IMR-90 (cell line): ENCODE results near the gene CFAP91. TPM values are rescaled to one million over a fixed set of nuclear protein-coding genes. Genes with fewer than 3 reads are reported as not detected.

Source experiments
- ATAC-seq: fragments of 200-7000 bp; cut with Tn5 transposase; 2 replicates; pipeline ENCODE4 v1.9.1; 2020; ENCODE audit warnings: low read depth, mild to moderate bottlenecking, moderate library complexity
- BruUV-seq: library from RNA; stranded (reverse); fragments of 400-500 nt; replicated peaks from 2 replicates; lab custom pipeline; 2021; lab: Mats Ljungman, UMichigan
- CTCF ChIA-PET: fragments of 300-600 bp; formaldehyde crosslinking; extraction: SDS; loops from one replicate; lab custom pipeline; 2021; ENCODE audit warnings: antibody characterized with exemption; lab: Yijun Ruan, JAX
- POLR2A ChIA-PET: fragments of 300-600 bp; sonication (Branson Sonifier 250); formaldehyde crosslinking; loops from one replicate; lab custom pipeline; 2022; ENCODE audit warnings: antibody characterized with exemption; ENCODE audit not compliant: unreplicated experiment; lab: Charles Lee
- DNase-seq: peaks from one replicate; pipeline ENCODE4 v3.0.0; 2013
- H2AFZ ChIP-seq: replicated peaks from 2 replicates; pipeline ENCODE3; 2013; ENCODE audit warnings: low read length, mild to moderate bottlenecking; ENCODE audit not compliant: poor library complexity
- H2AK5ac ChIP-seq: 2 replicates; pipeline ENCODE4 v1.6.1; 2013; ENCODE audit warnings: low read depth, low read length, inconsistent platforms
- H2AK9ac ChIP-seq: replicated peaks from 2 replicates; pipeline ENCODE3; 2013; ENCODE audit warnings: mild to moderate bottlenecking, low read depth, low read length, moderate library complexity; ENCODE audit not compliant: poor library complexity
- H2BK120ac ChIP-seq: 2 replicates; pipeline ENCODE4 v1.6.1; 2013; ENCODE audit warnings: low read depth, low read length, inconsistent platforms
- H2BK15ac ChIP-seq: 3 replicates; pipeline ENCODE4 v1.6.1; 2013; ENCODE audit warnings: low read depth, low read length, inconsistent platforms
- H2BK20ac ChIP-seq: 2 replicates; pipeline ENCODE4 v1.6.1; 2013; ENCODE audit warnings: low read depth, mild to moderate bottlenecking, inconsistent platforms, low read length, moderate library complexity
- H2BK5ac ChIP-seq: 2 replicates; pipeline ENCODE4 v1.6.1; 2013; ENCODE audit warnings: mild to moderate bottlenecking, low read depth, low read length, inconsistent platforms; ENCODE audit not compliant: poor library complexity, severe bottlenecking
- H3K14ac ChIP-seq: replicated peaks from 2 replicates; pipeline ENCODE4 v1.6.1; 2013; ENCODE audit warnings: low read depth, low read length, inconsistent platforms
- H3K18ac ChIP-seq: 2 replicates; pipeline ENCODE4 v1.6.1; 2013; ENCODE audit warnings: low read depth, low read length, control low read depth
- H3K23ac ChIP-seq: 2 replicates; pipeline ENCODE4 v1.6.1; 2013; ENCODE audit warnings: low read depth, low read length, inconsistent platforms
- H3K27ac ChIP-seq: 2 replicates; pipeline ENCODE4 v1.5.1; 2013; ENCODE audit warnings: mild to moderate bottlenecking, control low read depth, low read length; ENCODE audit not compliant: insufficient read depth
- H3K27me3 ChIP-seq: 2 replicates; pipeline ENCODE4 v1.6.1; 2013; ENCODE audit warnings: low read length; ENCODE audit not compliant: control insufficient read depth, insufficient read depth
- H3K36me3 ChIP-seq: 2 replicates; pipeline ENCODE4 v1.6.1; 2013; ENCODE audit warnings: low read length, mixed read lengths; ENCODE audit not compliant: control insufficient read depth, insufficient read depth
- H3K4ac ChIP-seq: 2 replicates; pipeline ENCODE4 v1.6.1; 2013; ENCODE audit warnings: low read depth, low read length, inconsistent platforms
- H3K4me1 ChIP-seq: 2 replicates; pipeline ENCODE4 v1.6.1; 2013; ENCODE audit warnings: low read length, mixed read lengths; ENCODE audit not compliant: control insufficient read depth, insufficient read depth
- H3K4me2 ChIP-seq: 2 replicates; pipeline ENCODE4 v1.6.1; 2013; ENCODE audit warnings: low read depth, mild to moderate bottlenecking, control low read depth, low read length, moderate library complexity
- H3K4me3 ChIP-seq: 2 replicates; pipeline ENCODE4 v1.5.1; 2013; ENCODE audit warnings: low read depth, mild to moderate bottlenecking, control low read depth, low read length, moderate library complexity; ENCODE audit not compliant: insufficient read depth
- H3K56ac ChIP-seq: 2 replicates; pipeline ENCODE4 v1.6.1; 2013; ENCODE audit warnings: low read length, inconsistent platforms; ENCODE audit not compliant: insufficient read depth; ENCODE audit errors: extremely low read depth
- H3K79me1 ChIP-seq, 2 experiments: 2 replicates each; pipeline ENCODE4 v1.6.1; 2013; ENCODE audit warnings: low read length in 2 of 2, inconsistent platforms in 1 of 2, low read depth in 1 of 2
- H3K9ac ChIP-seq: 2 replicates; pipeline ENCODE4 v1.6.1; 2013; ENCODE audit warnings: low read depth, low read length, control low read depth
- H3K9me1 ChIP-seq: 2 replicates; pipeline ENCODE4 v1.6.1; 2013; ENCODE audit warnings: low read length, inconsistent platforms; ENCODE audit not compliant: insufficient read depth
- H3K9me3 ChIP-seq: 2 replicates; pipeline ENCODE4 v1.6.1; 2013; ENCODE audit warnings: low read length; ENCODE audit not compliant: control insufficient read depth, insufficient read depth
- H4K20me1 ChIP-seq: 2 replicates; pipeline ENCODE4 v1.6.1; 2013; ENCODE audit warnings: low read length, inconsistent platforms; ENCODE audit not compliant: insufficient read depth
- H4K5ac ChIP-seq: 2 replicates; pipeline ENCODE4 v1.6.1; 2013; ENCODE audit warnings: mild to moderate bottlenecking, low read depth, low read length, control low read depth
- H4K8ac ChIP-seq, 2 experiments: 2 replicates each; pipeline ENCODE4 v1.6.1; 2013; ENCODE audit warnings: low read depth in 2 of 2, low read length in 2 of 2, control low read depth in 1 of 2, inconsistent platforms in 1 of 2
- H4K91ac ChIP-seq: 2 replicates; pipeline ENCODE4 v1.6.1; 2013; ENCODE audit warnings: low read depth, low read length, inconsistent platforms; ENCODE audit not compliant: insufficient read depth
- ELK1 ChIP-seq: fragments of 150-350 bp; IDR thresholded peaks from 2 replicates; pipeline ENCODE4 v1.6.1; 2016; ENCODE audit warnings: low read depth, mild to moderate bottlenecking, low read length, moderate library complexity, borderline replicate concordance
- FOS ChIP-seq: fragments of 150-350 bp; IDR thresholded peaks from 2 replicates; pipeline ENCODE4 v1.6.1; 2016; ENCODE audit warnings: low read depth, low read length
- MAFK ChIP-seq: IDR thresholded peaks from 2 replicates; pipeline ENCODE4 v1.6.1; 2012; ENCODE audit warnings: low read depth, low read length, improper control_type of control experiment
- MAZ ChIP-seq: IDR thresholded peaks from 2 replicates; pipeline ENCODE4 v1.6.1; 2012; ENCODE audit warnings: low read depth, mild to moderate bottlenecking, low read length, improper control_type of control experiment, moderate library complexity, borderline replicate concordance
- MXI1 ChIP-seq: IDR thresholded peaks from 2 replicates; pipeline ENCODE4 v1.6.1; 2012; ENCODE audit warnings: low read depth, mild to moderate bottlenecking, low read length, moderate library complexity, borderline replicate concordance
- POLR2A ChIP-seq: IDR thresholded peaks from 2 replicates; pipeline ENCODE4 v1.6.1; 2012; ENCODE audit warnings: mild to moderate bottlenecking, low read depth, low read length
- RFX5 ChIP-seq: IDR thresholded peaks from 2 replicates; pipeline ENCODE4 v1.8.0; 2012; ENCODE audit warnings: low read depth, mild to moderate bottlenecking, low read length, moderate library complexity
- SMC3 ChIP-seq: fragments of 150-350 bp; IDR thresholded peaks from 2 replicates; pipeline ENCODE4 v1.6.1; 2016; ENCODE audit warnings: low read depth, mild to moderate bottlenecking, antibody characterized with exemption, low read length, moderate library complexity
- WGBS, 2 experiments: methylation state at CpG; one replicate each; pipeline versions ENCODE4 v1.1.5 to v1.1.7; 2013; ENCODE audit warnings: missing lambda C conversion rate in 2 of 2; ENCODE audit not compliant: insufficient read length in 1 of 2; ENCODE audit errors: extremely low coverage in 2 of 2; 5-methylcytosine and 5-hydroxymethylcytosine counted together
- dilution Hi-C: fragments of 300-500 bp; cut with HindIII; formaldehyde crosslinking; loops from one replicate; pipeline ENCODE4 v1.14.3; 2018; ENCODE audit warnings: low sequenced_read_pairs; ENCODE audit not compliant: unreplicated experiment
- in situ Hi-C: fragments of 300-500 bp; cut with MboI; formaldehyde crosslinking; loops from 3 replicates; pipeline ENCODE4 v1.14.3; 2019; ENCODE audit warnings: low sequenced_read_pairs, inconsistent platforms, mixed read lengths
- intact Hi-C: fragments of 100-400 bp; cut with micrococcal nuclease; formaldehyde crosslinking; loops from 2 replicates; pipeline ENCODE4 v1.10.0; 2022
- polyA plus RNA-seq, 3 experiments: library from polyadenylated mRNA; depleted of rRNA; stranded (reverse); fragments of >200 nt; gene quantifications; 2 replicates each; pipeline ENCODE4 v1.2.3, GENCODE V29; 2012; ENCODE audit warnings: low replicate concordance in 1 of 3
- total RNA-seq: library from RNA; depleted of rRNA; stranded (reverse); fragments of >200 nt; gene quantifications from 2 replicates; pipeline ENCODE4 v1.2.3, GENCODE V29; 2012
- TF ChIP-seq, protein P1 (sequence below): conservative IDR thresholded peaks from 2 replicates; pipeline ENCODE4 v1.5.1; 2012; ENCODE audit warnings: mild to moderate bottlenecking, low read depth, low read length, improper control_type of control experiment

The CFAP91 gene
- total and polyA plus RNA-seq, 2 of the 4 experiments (the other 2 are of a cell fraction): not detected

DNA sequence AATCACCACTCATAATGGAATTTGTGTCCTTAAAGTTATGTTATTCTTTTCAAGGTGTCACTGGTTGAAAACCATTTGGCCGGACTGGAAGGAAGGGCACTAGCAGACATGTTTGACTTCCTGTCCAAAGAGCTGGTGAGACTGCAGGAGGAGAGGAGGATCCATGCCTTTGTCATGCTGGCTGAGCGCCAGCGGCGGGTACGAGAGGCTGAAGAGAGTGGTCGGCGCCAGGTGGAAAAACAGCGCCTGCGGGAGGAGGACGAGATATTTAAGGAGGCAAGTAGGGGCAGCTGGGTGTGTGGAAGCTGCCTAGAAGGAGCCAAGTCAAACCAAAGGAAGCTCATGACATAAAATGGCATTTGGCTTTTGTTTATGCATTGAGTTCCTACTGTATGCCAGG lies 41.1 kb downstream of the CFAP91 start:
- POLR2A ChIA-PET: no interaction called here
- CTCF ChIA-PET: no interaction called here
- no TSS peak for BruUV-seq

More for the DNA sequence above, 41.1 kb downstream of the CFAP91 start:
- no peak overlapping the region for H3K4ac ChIP-seq
- no peak overlapping the region for H2AFZ ChIP-seq
- H3K4me3 ChIP-seq: no peak overlapping the region
- no peak overlapping the region for H4K91ac ChIP-seq
- TF ChIP-seq MAFK: no peak
- no peak for TF ChIP-seq SMC3
- no peak for TF ChIP-seq POLR2A
- TF ChIP-seq MXI1: no peak
- TF ChIP-seq ELK1: no peak
- no peak for TF ChIP-seq FOS
- TF ChIP-seq, protein P1, sequence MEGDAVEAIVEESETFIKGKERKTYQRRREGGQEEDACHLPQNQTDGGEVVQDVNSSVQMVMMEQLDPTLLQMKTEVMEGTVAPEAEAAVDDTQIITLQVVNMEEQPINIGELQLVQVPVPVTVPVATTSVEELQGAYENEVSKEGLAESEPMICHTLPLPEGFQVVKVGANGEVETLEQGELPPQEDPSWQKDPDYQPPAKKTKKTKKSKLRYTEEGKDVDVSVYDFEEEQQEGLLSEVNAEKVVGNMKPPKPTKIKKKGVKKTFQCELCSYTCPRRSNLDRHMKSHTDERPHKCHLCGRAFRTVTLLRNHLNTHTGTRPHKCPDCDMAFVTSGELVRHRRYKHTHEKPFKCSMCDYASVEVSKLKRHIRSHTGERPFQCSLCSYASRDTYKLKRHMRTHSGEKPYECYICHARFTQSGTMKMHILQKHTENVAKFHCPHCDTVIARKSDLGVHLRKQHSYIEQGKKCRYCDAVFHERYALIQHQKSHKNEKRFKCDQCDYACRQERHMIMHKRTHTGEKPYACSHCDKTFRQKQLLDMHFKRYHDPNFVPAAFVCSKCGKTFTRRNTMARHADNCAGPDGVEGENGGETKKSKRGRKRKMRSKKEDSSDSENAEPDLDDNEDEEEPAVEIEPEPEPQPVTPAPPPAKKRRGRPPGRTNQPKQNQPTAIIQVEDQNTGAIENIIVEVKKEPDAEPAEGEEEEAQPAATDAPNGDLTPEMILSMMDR: no peak
- no peak for TF ChIP-seq MAZ
- TF ChIP-seq RFX5: no peak
- dilution Hi-C loops: no loop called here
- 80% methylated on average over 5 of the region's 10 CpGs; no CpG with 5 or more reads in 1 of the 2 experiments for WGBS, 2 experiments
- no peak overlapping the region for H2BK120ac ChIP-seq
- H2BK20ac ChIP-seq: no peak overlapping the region
- no peak overlapping the region for H3K4me2 ChIP-seq
- no peak for ATAC-seq
- H3K18ac ChIP-seq: no peak overlapping the region
- no peak overlapping the region for H3K56ac ChIP-seq
- H2AK9ac ChIP-seq: no peak overlapping the region
- intact Hi-C loops: no loop called here
- no peak overlapping the region for H3K9ac ChIP-seq
- H4K20me1 ChIP-seq: no peaks in the 10 kb centered on the region
- H4K5ac ChIP-seq: no peak overlapping the region
- no peak overlapping the region for H3K27ac ChIP-seq
- in situ Hi-C loops: no loop called here
- no peaks in the 10 kb centered on the region for H3K9me1 ChIP-seq
- no peak for DNase-seq
- no peak overlapping the region for H2BK15ac ChIP-seq
- H2AK5ac ChIP-seq: no peak overlapping the region
- H2BK5ac ChIP-seq: no peak overlapping the region
- H3K14ac ChIP-seq: no peak overlapping the region
- no peak overlapping the region for H4K8ac ChIP-seq
- H3K4me1 ChIP-seq: no peaks in the 10 kb centered on the region
- no peaks in the 10 kb centered on the region for H3K79me1 ChIP-seq
- H3K23ac ChIP-seq: no peak overlapping the region
- H3K36me3 ChIP-seq: no peaks in the 10 kb centered on the region
- H3K27me3 ChIP-seq: peaks cover 12% of the 10 kb centered on the region
- no peaks in the 10 kb centered on the region for H3K9me3 ChIP-seq
